Activated CD8-positive, alpha-beta memory T cell treated with anti-CD3 and anti-CD28 coated beads for 36 hours (primary cell): Measurements from ENCODE around the gene NPLOC4. TPM values are rescaled to one million over a fixed set of nuclear protein-coding genes. Genes with fewer than 3 reads are reported as not detected.

ENCODE experiments used
- CTCF ChIA-PET: fragments of 350-600 bp; sonication (Branson Sonifier 250); formaldehyde crosslinking; loops from one replicate; lab custom pipeline; 2021; ENCODE audit warnings: antibody characterized with exemption; lab: Charles Lee
- POLR2A ChIA-PET: fragments of 350-600 bp; sonication (Branson Sonifier 250); formaldehyde crosslinking; loops from one replicate; lab custom pipeline; 2021; ENCODE audit warnings: antibody characterized with exemption; lab: Charles Lee
- total RNA-seq, 2 experiments: library from RNA; stranded (reverse); gene quantifications; one replicate each; pipeline ENCODE4 v1.2.3, GENCODE V29; 2021

Gene NPLOC4
- total RNA-seq, 2 experiments from 2014 or later = 114 to 119 TPM

DNA sequence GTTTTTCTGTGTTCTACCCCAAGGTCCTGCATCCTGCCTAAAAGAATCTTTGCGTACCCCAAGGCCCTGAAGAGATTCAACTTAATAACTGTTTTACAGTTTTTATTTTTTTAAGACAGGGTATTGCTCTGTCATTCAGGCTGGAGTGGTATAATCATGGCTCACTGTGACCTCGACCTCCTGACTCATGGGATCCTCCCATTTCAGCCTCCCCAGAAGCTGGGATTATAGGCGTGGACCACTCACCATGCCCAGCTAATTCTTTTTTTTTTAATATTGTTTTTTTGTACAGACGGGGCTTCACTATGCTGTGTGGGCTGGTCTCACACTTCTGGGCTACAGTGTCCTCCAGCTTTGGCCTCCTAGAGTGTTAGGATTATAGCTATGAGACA is 75.4 kb downstream of the NPLOC4 start:
- ChIA-PET CTCF (no interaction called here), POLR2A (no interaction called here)

DNA sequence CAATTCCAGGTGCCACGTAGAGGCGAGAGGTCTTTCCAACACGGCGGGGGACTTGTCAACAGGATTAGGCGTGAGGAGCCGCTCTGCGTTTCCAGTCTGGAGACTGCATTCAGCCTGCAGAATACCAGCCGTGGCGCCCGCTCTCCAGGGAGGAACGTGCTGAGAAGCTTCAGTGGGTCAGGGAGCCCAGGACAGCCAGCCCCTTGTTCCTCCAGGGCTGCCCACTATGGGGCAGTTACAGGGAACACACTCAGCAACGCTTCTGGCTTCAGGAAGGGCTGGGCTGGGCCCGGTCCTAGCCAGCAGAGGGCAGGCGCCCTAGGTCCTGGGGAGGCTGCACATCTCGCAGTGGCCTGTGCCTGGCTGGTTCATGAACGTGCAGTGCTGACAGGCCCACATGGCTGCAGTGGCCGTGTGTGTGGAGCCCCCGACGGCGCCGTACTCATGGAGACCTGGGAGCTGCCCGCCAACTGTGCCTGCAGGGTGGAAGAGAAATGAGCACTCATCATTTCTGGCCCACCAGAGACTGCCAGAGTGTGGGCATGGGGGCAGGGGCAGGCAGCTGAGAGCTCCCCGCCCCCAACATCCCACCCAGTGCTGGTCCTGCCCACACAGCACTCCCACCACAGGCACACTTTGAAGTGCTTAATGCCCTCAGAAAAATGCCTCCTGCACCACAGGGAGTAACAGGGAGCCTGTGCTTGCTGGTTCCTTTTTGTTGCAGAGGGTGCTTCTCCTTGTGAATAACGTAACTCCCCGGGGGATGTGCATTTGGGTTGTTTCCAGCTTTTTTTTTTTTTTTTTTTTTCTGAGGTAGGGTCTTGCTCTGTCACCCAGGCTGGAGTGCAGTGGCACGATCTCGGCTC is 77.7 kb downstream of the NPLOC4 start:
- CTCF ChIA-PET = interaction anchor here (0.7 kb wide), 1 partner anchor 140 kb away, joined by 4 read pairs; no protein-coding TSS in a partner anchor
- POLR2A ChIA-PET = interaction anchor here (0.7 kb wide), 1 partner anchor 108 kb away, joined by 6 read pairs; no protein-coding TSS in a partner anchor

DNA sequence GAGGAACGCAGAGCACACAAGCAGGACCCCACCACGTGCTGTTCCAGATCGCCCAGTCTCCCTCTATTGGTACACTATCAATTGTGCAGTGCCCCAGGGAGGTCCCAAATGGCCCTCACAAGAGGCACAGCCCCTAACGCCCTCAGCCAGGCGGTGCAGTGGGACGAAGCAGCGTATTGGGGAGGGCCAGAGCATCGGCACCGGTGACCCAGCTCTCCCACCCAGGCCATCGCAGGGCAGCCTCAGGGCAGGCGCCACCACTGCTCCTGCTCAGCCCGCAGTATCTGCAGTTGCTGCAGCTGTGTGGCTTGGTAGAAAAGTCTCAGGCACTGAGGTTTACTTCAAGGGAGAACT is 78.8 kb downstream of the NPLOC4 start:
- ChIA-PET POLR2A (no interaction called here), CTCF (no interaction called here)

DNA sequence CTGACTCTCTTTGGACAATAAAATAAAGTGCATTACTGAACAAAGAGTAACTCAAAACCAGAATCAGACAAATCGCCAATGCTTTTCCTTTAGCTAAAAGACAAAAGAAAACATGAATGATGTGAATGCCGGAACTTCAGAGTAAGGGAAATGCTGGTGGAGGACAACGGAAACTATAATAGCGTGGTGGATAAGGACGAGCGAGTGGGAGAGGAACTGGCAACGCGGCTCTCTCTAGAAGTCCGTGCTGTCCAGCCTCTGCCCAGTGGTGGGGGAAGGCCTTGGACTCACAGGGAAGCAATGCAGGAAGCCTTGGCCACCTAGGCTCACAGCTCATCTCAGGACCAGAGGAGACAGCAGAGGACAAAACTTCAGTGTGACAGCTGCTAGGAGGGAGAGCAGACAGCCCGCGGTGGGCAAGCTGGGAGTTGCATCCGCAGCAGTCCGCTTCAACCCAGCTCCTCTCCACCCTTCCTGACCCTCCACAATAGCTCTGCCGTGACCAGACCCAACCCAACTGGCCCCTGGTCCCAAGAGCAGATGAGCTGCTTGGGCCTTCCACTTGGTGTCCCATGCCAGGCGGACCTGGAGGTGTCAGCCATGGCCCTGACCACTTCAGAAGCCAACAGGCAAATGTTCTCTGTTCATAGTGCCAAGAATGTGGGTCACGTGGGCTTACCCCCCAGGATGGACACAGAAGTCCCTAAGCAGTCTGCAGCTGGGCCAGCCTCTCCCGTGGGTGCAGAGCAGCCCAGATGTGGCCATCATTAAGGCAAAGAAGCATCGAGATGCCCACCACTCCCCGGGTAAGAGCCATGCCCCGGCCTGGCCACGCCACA is 79.4 kb downstream of the NPLOC4 start:
- POLR2A ChIA-PET = no interaction called here

DNA sequence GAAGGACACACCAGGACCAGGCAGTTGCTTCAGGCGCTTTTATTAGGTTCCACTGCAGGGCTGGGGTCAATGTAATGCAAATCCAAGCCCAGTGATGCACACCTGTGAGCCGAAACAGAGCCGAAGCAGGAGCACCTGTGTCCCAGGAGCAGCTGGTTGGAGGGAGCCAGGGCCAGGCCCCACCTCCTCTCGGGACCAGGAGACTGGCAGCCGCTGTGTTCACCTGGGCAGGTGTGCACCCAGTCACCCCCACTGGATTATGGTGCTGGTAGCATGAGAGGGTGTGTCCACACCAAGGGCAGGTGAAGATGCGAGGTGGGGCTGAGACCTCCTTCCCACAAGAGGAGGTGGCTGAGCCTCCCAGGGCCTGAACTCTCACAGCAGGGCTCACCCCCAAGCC is 80.0 kb downstream of the NPLOC4 start:
- CTCF ChIA-PET = no interaction called here

More for the DNA sequence above, 79.4 kb downstream of the NPLOC4 start:
- CTCF ChIA-PET = no interaction called here

DNA sequence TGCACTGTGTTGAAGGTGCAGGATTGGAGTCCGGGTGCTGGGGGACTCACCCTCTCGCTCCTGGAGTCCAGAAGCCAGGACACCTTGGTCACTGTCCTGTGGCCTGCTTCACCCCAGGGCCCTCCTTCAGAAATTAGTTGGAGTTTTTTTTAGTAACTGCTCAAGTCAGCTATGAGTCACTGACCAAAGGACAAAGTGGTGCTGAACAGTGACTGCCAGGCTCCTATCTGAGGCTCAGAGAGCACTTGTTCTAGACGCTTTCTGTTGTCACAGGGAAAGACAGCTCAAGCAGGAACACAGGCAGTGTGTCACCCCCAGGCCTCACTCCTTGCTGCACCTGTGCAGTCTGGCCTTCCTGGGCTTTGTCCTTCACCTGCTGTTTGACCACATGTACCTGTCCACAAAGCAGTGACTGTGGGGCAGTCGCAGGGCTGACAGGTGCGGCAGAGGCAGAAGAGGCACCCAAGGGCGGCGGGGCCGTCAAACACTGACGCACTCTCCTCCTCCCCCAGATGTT is 80.7 kb downstream of the NPLOC4 start:
- CTCF ChIA-PET = interaction anchor here (1.4 kb wide), 1 partner anchor 10 kb away, joined by 4 read pairs; no protein-coding TSS in a partner anchor
- POLR2A ChIA-PET = no interaction called here

More for the DNA sequence above, 80.0 kb downstream of the NPLOC4 start:
- POLR2A ChIA-PET = no interaction called here

DNA sequence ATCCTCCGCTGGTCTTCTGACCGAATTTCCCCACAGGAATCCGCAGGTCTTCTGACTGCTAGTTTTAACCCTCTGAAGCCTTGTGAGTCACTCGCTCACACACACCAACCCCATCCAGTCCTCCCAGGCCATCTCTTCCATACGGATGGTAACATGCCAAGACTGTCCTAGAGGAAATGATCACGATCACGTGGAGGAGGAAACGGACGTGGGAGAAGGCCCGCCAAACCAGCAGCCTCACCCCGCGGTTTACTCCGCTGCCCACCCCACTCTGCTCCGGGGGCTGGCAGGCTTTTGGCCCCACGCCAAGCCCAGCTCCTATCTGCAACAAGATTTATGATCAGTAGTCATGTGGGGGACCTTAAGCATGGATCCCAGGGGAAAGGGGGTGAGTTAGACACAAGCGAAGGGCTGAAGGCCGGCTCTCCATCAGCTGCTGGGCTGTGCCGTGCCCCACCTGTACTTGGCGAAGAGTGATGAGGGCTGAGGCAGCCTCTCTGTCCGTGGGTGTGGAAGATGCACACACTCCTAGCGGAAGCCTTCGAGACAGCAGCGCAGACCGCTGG is 83.2 kb downstream of the NPLOC4 start:
- POLR2A ChIA-PET = no interaction called here

DNA sequence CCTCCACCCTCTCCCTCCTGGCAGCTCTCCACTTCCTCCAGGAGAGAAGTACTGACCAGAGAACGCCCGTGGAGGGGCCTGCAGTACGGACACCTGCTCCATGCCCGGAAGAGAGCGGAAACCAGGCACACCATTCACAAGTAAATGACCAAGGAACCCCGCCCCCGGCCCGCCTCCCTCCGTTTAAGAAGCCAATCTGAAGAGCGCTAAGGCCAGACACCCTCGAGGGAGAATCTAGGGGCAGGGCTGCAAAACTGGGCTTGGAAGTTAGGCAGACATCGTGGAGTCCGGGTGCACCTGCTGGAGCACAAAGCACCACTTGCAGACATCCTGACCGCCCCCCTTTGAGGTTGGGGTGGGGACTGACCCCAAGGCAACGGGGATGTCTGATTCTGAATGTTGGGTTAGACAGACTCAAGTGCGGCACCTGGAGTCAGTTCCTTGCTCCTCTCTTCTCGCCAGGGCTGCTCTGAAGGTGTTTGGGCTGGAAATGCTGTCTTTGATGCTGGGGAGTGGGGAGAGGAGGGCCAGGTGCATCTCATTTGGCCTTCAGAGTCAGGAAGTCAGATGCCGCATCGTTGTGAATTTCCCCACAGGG is 83.8 kb downstream of the NPLOC4 start:
- ChIA-PET CTCF (interaction anchor here (0.8 to 1.4 kb wide), 4 partner anchors 33 to 130 kb away, joined by 3 to 4 read pairs (median 3); partner anchors contain the start of genes ARL16 and HGS), POLR2A (interaction anchor here (1.0 to 1.4 kb wide), 4 partner anchors 19 to 314 kb away, joined by 3 to 4 read pairs (median 4); partner anchors contain the start of genes NDUFAF8 and TEPSIN)

More for the DNA sequence above, 83.2 kb downstream of the NPLOC4 start:
- CTCF ChIA-PET = interaction anchor here (0.9 to 1.2 kb wide), 2 partner anchors 47 to 77 kb away, joined by 3 to 4 read pairs; no protein-coding TSS in a partner anchor

DNA sequence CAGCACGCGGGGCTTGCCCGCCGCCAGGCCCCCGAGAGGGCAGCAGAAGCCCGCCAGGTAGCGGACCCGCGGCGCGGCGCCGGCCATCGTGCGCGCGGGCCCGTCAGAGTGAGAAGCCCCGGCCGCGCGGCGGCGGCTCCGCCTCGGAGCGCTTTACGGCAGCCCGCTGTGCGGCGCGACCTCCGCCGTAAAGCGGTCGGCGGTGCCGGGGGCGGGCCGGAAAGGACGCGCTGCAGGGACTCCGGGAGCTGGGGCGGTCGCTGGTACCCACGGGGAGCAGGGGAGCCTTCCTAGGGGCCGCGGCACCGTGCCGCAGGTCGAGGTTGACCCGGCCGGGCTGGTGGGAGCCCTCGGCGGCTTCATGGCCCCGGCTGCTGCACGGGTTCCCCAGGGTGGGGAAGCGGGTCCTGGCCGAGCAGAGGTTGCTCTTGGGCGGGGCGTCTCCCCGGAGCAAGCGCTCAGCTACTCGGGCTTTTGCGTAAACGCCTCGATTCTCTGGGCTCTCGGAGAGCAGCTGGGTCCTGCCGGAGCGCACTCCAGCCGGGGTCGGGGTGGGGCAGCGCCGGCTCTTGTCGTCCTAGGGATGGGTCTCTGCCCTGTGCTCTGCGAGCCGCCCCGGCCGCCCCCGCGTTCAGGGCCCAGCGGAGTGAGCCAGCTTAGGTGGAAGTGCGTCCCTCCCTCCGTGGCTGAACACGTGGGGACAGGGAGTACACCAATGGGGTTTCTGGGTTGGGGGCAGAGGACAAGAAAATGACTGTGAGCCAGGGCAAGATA is 84.5 kb downstream of the NPLOC4 start, which contains the start of gene FAAP100:
Gene FAAP100, minus strand, starts transcription at position 110 of the 774 bp plus-strand sequence. Its CDS starts 23 bp downstream, at position 87.
- ChIA-PET CTCF (interaction anchor here (0.8 to 1.4 kb wide), 4 partner anchors 32 to 131 kb away, joined by 3 to 4 read pairs (median 3); partner anchors contain the start of genes ARL16 and HGS), POLR2A (interaction anchor here (0.5 to 1.4 kb wide), 8 partner anchors 9 to 313 kb away, joined by 3 to 4 read pairs (median 4); partner anchors contain the start of genes NDUFAF8 and TEPSIN)

DNA sequence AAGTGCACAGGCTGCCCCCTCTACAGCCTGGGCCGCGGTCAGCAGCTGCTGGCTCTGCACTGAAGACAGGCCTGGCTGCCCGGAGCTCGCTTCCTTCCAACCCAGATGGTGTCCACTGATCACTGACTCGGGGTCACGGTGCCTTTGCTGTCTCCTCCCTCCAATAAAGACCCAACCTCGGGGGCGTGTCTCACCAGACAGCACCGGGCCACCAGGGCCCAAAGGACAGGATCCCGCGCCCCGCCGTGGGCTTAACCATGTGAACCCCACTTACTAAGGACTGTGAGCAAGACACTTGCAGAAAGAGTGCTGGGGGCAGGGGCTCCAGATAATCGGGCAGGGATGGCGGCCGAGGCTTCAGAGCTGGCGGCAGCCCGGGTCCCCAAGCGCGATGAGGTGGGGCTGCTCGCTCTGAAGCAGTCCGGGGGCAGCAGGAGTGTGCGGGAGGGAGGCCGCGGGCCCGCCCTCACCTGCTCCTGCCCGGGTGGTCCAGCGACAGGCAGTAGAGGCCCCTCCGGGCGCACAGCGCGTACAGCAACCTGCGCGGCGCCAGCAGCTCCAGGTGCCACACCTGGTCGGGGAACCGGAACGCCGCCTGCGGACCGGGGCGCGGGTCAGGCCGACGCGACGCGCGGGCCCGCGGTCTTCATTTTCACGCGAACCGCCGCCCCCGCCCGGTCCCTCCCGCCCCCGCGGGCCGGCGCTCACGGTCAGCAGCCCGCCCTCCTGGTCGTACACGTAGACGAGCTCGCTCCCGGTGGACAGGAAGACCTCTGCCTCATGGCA is 85.3 kb downstream of the NPLOC4 start:
- CTCF ChIA-PET = interaction anchor here (1.4 kb wide), 1 partner anchor 132 kb away, joined by 3 read pairs; the partner anchor contains the start of genes ARL16 and HGS
- POLR2A ChIA-PET = interaction anchor here (0.5 to 1.4 kb wide), 6 partner anchors 9 to 46 kb away, joined by 3 to 4 read pairs (median 4); no protein-coding TSS in a partner anchor

DNA sequence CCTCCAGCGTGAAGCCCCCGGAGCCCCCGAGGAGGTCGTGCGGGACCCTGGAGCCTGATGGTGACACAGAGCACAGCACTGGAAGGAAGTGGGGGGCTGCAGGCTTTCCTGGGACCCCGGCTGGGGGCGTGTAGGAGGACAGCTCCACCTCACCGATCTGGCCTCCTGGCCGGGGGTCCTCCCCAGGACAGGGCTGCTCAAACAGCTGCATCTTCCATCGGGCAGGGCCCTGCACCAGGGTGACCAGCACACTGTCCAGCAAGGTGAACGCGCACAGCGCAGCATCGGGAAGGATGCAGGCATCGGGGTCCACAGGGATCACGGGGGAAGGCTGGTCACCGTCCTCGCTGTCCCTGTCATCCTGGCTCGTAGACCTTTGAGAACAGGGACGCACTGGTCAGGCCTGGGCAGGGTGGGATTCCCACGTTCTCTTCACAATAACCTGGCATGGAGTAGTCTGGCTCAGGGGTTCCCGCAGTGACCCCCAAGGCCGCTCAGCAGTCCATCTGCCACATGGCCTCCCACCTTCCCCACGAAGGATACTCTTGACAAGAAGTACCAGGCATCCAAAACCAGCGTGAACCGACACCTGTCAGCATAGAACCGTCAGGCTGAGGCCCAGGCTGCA is 86.0 kb downstream of the NPLOC4 start:
- CTCF ChIA-PET = interaction anchor here (0.8 kb wide), 1 partner anchor 13 kb away, joined by 3 read pairs; no protein-coding TSS in a partner anchor

DNA sequence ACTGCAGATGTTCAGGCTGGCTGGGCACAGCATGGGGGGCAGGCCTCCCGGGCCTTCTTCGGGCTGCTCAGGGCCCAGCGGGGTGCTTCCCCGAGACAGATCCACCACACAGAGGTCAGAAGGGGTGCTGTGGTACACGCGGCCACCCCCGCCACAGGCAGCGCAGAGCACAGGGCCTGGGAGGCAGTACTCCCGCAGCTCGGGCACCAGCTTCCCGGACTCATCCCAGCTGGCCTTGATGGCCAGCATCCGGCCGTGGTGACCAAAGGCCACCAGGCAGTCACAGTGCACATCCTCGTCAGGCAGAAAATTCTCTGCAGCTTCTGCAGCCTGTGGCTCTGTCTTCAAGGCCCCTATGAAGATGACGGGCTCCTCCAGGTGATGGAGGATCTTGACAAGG is 86.6 kb downstream of the NPLOC4 start:
- CTCF ChIA-PET = interaction anchor here (0.8 kb wide), 1 partner anchor 13 kb away, joined by 3 read pairs; no protein-coding TSS in a partner anchor

More for the DNA sequence above, 86.0 kb downstream of the NPLOC4 start:
- POLR2A ChIA-PET = no interaction called here

DNA sequence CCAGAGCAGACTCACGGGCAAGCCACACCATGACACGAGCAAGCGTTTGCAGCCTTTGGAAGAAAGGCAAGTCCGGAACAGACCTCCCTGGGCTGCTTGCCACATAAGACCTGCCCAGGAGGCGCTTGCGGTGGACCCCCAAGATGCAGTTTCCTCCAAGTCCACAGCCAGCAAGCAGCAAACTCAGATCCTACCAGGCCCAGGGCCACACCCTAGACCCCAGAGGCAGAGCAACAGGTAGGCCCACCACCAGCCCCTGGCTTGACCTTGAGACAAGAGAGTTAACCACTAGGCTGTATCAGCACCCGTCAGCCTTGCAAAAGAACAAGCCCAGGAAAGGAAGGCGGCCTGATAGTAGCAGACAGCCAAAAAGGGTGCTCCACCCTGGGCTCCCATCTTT is 87.1 kb downstream of the NPLOC4 start:
- POLR2A ChIA-PET = no interaction called here
- CTCF ChIA-PET = no interaction called here

More for the DNA sequence above, 86.6 kb downstream of the NPLOC4 start:
- POLR2A ChIA-PET = no interaction called here

DNA sequence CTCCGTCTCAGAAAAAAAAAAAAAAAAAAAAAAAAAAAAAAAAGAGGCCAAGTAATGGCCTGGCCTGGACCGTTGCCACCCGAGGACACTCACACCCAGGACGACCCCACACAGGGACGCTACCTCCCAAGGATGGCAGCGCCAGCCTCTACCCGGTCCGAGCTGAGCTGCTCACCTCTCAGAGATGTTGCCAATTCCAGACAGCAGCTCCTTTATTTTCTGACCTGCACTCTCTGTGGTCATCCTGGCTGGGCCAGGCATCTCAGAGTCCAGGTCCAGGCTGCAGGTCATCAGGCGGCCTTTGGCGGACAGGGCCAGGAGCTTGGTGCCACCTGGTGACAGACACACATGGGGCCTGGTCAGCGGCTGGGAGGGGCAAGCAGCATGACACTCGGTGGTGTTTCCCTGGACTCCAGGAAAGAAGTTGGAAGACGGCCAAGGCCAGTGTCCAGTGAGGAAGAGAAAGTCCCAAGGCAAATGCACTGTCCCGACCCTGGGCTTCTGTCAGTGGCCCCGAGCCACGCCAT is 87.8 kb downstream of the NPLOC4 start:
- CTCF ChIA-PET = no interaction called here

DNA sequence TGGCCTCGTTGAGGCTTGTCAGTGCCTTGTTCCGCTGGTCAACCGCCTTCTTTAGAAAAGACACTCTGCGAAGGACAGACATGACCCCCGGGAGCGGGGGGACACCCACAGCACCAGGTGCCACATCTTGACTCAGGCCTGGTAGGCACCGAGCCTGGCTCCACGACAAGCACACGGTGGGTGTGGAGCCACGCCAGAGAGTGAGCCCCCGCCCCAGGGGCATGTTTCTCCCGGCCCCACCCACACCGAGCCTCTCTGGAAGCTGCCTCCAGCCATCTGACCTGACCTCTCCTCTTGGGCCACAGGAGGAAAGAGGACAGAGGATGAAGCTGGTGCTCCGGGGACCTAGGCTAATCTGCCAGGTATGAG is 89.3 kb downstream of the NPLOC4 start:
- CTCF ChIA-PET = no interaction called here
- POLR2A ChIA-PET = no interaction called here

More for the DNA sequence above, 87.8 kb downstream of the NPLOC4 start:
- POLR2A ChIA-PET = no interaction called here
